Smooth muscle cell (in vitro differentiated cells): ENCODE data around the gene ANKRD11. TPM values are rescaled to one million over a fixed set of nuclear protein-coding genes. Genes with fewer than 3 reads are reported as not detected.

ENCODE experiments used
- DNase-seq: peaks from one replicate; lab custom pipeline; 2025; ENCODE audit not compliant: unreplicated experiment; lab: John Stamatoyannopoulos, UW
- H2AFZ ChIP-seq: fragments of 200-600 bp; sonication (generic); 2 replicates; pipeline ENCODE4 v1.6.0; 2016; ENCODE audit warnings: antibody characterized with exemption, low read depth, mild to moderate bottlenecking
- H3F3A ChIP-seq: fragments of 200-600 bp; sonication (generic); 2 replicates; pipeline ENCODE4 v1.6.0; 2017; ENCODE audit warnings: antibody characterized with exemption, low read depth
- H3K27ac ChIP-seq: fragments of 200-600 bp; sonication (generic); 2 replicates; pipeline ENCODE4 v1.5.1; 2016; ENCODE audit warnings: low read depth, mild to moderate bottlenecking
- H3K27me3 ChIP-seq: fragments of 200-600 bp; sonication (generic); 2 replicates; pipeline ENCODE4 v1.6.1; 2016; ENCODE audit warnings: low read depth, mild to moderate bottlenecking
- H3K36me3 ChIP-seq: fragments of 200-600 bp; sonication (generic); 2 replicates; pipeline ENCODE4 v1.5.1; 2016; ENCODE audit warnings: low read depth
- H3K4me1 ChIP-seq: fragments of 200-600 bp; sonication (generic); 2 replicates; pipeline ENCODE4 v1.5.1; 2016; ENCODE audit warnings: low read depth
- H3K4me2 ChIP-seq: fragments of 200-600 bp; sonication (generic); 2 replicates; pipeline ENCODE4 v1.6.0; 2016; ENCODE audit warnings: mild to moderate bottlenecking
- H3K4me3 ChIP-seq: fragments of 200-600 bp; sonication (generic); 2 replicates; pipeline ENCODE4 v1.5.1; 2016; ENCODE audit warnings: mild to moderate bottlenecking
- H3K79me2 ChIP-seq: fragments of 200-600 bp; sonication (generic); 2 replicates; pipeline ENCODE4 v1.6.0; 2016; ENCODE audit warnings: low read depth, mild to moderate bottlenecking
- H3K9ac ChIP-seq: fragments of 200-600 bp; sonication (generic); 2 replicates; pipeline ENCODE4 v1.6.0; 2016; ENCODE audit warnings: low read depth
- H3K9me3 ChIP-seq: fragments of 200-600 bp; sonication (generic); replicated peaks from 2 replicates; pipeline ENCODE4 v1.5.1; 2016; ENCODE audit warnings: low read depth
- H4K20me1 ChIP-seq: fragments of 200-600 bp; sonication (generic); 2 replicates; pipeline ENCODE4 v1.6.0; 2016; ENCODE audit warnings: low read depth
- CTCF ChIP-seq: fragments of 200-600 bp; sonication (generic); IDR thresholded peaks from 2 replicates; pipeline ENCODE4 v1.5.1; 2017; ENCODE audit warnings: borderline replicate concordance, mild to moderate bottlenecking, antibody characterized with exemption; ENCODE audit not compliant: insufficient read depth, poor library complexity, severe bottlenecking
- WGBS: methylation state at CpG from one replicate; pipeline ENCODE4 v1.1.7; 2016; ENCODE audit warnings: low lambda C conversion rate; 5-methylcytosine and 5-hydroxymethylcytosine counted together
- polyA plus RNA-seq: library from polyadenylated mRNA; unstranded; fragments of >200 nt; fragmentation: Nextera tagmentation; extraction: Ambion mirVana; gene quantifications from 2 replicates; pipeline ENCODE4 v1.2.1, GENCODE V29; 2016
- total RNA-seq: library from RNA; depleted of rRNA; stranded (reverse); fragments of >200 nt; gene quantifications from 2 replicates; pipeline ENCODE4 v1.2.3, GENCODE V29; 2014

ANKRD11 gene
- total and polyA plus RNA-seq, 2 experiments from 2014 or later = 31.5 to 105 TPM

GRCh38 chr16:89295915-89296314, 194.4 kb downstream of the ANKRD11 start:
- DNase-seq = no peak
- WGBS = 88% methylated on average over 5 of the region's 6 CpGs
- H4K20me1 ChIP-seq = peaks cover 92% of the 10 kb centered on the region

GRCh38 chr16:89295071-89295900, 195.1 kb downstream of the ANKRD11 start:
- peaks cover 91% of the 10 kb centered on the region for H4K20me1 ChIP-seq
- peaks cover 19% of the 10 kb centered on the region for H3K4me1 ChIP-seq
- WGBS = 97% methylated on average over 19 of the region's 24 CpGs
- H3K4me3 ChIP-seq = no peak overlapping the region
- TF ChIP-seq CTCF = no peak
- H2AFZ ChIP-seq = no peak overlapping the region
- H3K27me3 ChIP-seq = no peaks in the 10 kb centered on the region
- no peaks in the 10 kb centered on the region for H3K36me3 ChIP-seq
- no peaks in the 10 kb centered on the region for H3F3A ChIP-seq
- DNase-seq = no peak
- H3K9me3 ChIP-seq = no peaks in the 10 kb centered on the region
- H3K9ac ChIP-seq = no peak overlapping the region
- peaks cover 65% of the 10 kb centered on the region for H3K79me2 ChIP-seq
- no peak overlapping the region for H3K27ac ChIP-seq
- H3K4me2 ChIP-seq = no peak overlapping the region

More at GRCh38 chr16:89295915-89296314, 194.4 kb downstream of the ANKRD11 start:
- H3K36me3 ChIP-seq = no peaks in the 10 kb centered on the region
- no peak overlapping the region for H3K9ac ChIP-seq
- TF ChIP-seq CTCF = no peak
- H3K27ac ChIP-seq = no peak overlapping the region
- H3K4me1 ChIP-seq = peaks cover 17% of the 10 kb centered on the region
- no peaks in the 10 kb centered on the region for H3K9me3 ChIP-seq
- no peak overlapping the region for H2AFZ ChIP-seq
- H3K4me3 ChIP-seq = no peak overlapping the region
- no peaks in the 10 kb centered on the region for H3K27me3 ChIP-seq
- no peak overlapping the region for H3K4me2 ChIP-seq
- H3K79me2 ChIP-seq = peaks cover 70% of the 10 kb centered on the region
- no peaks in the 10 kb centered on the region for H3F3A ChIP-seq

GRCh38 chr16:89294486-89294885, 195.9 kb downstream of the ANKRD11 start:
- Histone ChIP-seq H3K27me3 (no peaks in the 10 kb centered on the region), H2AFZ (no peak overlapping the region), H3K4me3 (no peak overlapping the region), H3K79me2 (peaks cover 63% of the 10 kb centered on the region), H3K9ac (no peak overlapping the region), H3K9me3 (no peaks in the 10 kb centered on the region), H3K4me2 (no peak overlapping the region), H4K20me1 (peaks cover 92% of the 10 kb centered on the region), H3K4me1 (peaks cover 19% of the 10 kb centered on the region), H3K36me3 (no peaks in the 10 kb centered on the region), H3K27ac (no peak overlapping the region), H3F3A (no peaks in the 10 kb centered on the region)
- TF ChIP-seq CTCF = no peak
- DNase-seq = no peak
- WGBS = 95% methylated on average over 13 of the region's 13 CpGs
